HG03520 (cell line): ENCODE measurements around the gene TMC3.

Experiments
- ATAC-seq: cut with Tn5 transposase; IDR thresholded peaks from one replicate; pipeline ENCODE4 v1.9.1; 2021; ENCODE audit warnings: mild to moderate bottlenecking, moderate library complexity; ENCODE audit not compliant: unreplicated experiment

TMC3 gene

GRCh38 chr15:81282606-81282895 lies 91.5 kb downstream of the TMC3 start:
- ATAC-seq, result no peak

GRCh38 chr15:81281766-81282605 lies 92.0 kb downstream of the TMC3 start:
- ATAC-seq, result no peak

- no peak for ATAC-seq
These were observed 92.6 kb downstream of the TMC3 start for GRCh38 chr15:81281456-81281735.
